Dendritic cell treated with granulocyte-macrophage colony-stimulating factor and Interleukin-4, amounts not matched to agents 40 ng/mL and 50 ng/mL, for 4 days (primary cell): ENCODE measurements around the gene SEC16A.
A peak's percentile ranks its signal among the peaks of the same experiment; 100 is the strongest.

ENCODE experiments used
- H3K27ac Mint-ChIP-seq: one replicate; pipeline ENCODE4 v1.8.0; 2022; ENCODE audit warnings: mild to moderate bottlenecking, mixed read lengths
- H3K27me3 Mint-ChIP-seq: one replicate; pipeline ENCODE4 v1.8.0; 2022; ENCODE audit warnings: mild to moderate bottlenecking, mixed read lengths
- H3K36me3 Mint-ChIP-seq: one replicate; pipeline ENCODE4 v1.8.0; 2022; ENCODE audit warnings: low read depth, mixed read lengths
- H3K4me1 Mint-ChIP-seq: one replicate; pipeline ENCODE4 v1.8.0; 2022; ENCODE audit warnings: low read depth, mixed read lengths
- H3K4me3 Mint-ChIP-seq: one replicate; pipeline ENCODE4 v1.8.0; 2022; ENCODE audit warnings: mild to moderate bottlenecking, moderate library complexity, mixed read lengths
- H3K9me3 Mint-ChIP-seq: one replicate; pipeline ENCODE4 v1.8.0; 2022; ENCODE audit warnings: mixed read lengths
- intact Hi-C: fragments of 100-400 bp; cut with micrococcal nuclease; formaldehyde crosslinking; loops from one replicate; pipeline ENCODE4 v1.15.0; 2022

Gene SEC16A, protein sequence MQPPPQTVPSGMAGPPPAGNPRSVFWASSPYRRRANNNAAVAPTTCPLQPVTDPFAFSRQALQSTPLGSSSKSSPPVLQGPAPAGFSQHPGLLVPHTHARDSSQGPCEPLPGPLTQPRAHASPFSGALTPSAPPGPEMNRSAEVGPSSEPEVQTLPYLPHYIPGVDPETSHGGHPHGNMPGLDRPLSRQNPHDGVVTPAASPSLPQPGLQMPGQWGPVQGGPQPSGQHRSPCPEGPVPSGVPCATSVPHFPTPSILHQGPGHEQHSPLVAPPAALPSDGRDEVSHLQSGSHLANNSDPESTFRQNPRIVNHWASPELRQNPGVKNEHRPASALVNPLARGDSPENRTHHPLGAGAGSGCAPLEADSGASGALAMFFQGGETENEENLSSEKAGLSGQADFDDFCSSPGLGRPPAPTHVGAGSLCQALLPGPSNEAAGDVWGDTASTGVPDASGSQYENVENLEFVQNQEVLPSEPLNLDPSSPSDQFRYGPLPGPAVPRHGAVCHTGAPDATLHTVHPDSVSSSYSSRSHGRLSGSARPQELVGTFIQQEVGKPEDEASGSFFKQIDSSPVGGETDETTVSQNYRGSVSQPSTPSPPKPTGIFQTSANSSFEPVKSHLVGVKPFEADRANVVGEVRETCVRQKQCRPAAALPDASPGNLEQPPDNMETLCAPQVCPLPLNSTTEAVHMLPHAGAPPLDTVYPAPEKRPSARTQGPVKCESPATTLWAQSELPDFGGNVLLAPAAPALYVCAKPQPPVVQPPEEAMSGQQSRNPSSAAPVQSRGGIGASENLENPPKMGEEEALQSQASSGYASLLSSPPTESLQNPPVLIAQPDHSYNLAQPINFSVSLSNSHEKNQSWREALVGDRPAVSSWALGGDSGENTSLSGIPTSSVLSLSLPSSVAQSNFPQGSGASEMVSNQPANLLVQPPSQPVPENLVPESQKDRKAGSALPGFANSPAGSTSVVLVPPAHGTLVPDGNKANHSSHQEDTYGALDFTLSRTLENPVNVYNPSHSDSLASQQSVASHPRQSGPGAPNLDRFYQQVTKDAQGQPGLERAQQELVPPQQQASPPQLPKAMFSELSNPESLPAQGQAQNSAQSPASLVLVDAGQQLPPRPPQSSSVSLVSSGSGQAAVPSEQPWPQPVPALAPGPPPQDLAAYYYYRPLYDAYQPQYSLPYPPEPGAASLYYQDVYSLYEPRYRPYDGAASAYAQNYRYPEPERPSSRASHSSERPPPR (N-terminal part only)

GRCh38 chr9:136482793-136483588 lies at the start of gene SEC16A:
Gene SEC16A (minus strand): TSS chr9:136483040. CDS start chr9:136477615, 5,425 bp downstream.
- H3K27me3 Mint-ChIP-seq: peaks cover 20% of the 10 kb centered on the region
- no peaks in the 10 kb centered on the region for H3K9me3 Mint-ChIP-seq
- intact Hi-C loops: loop anchor here (10.0 kb wide), 1 partner anchor 78 kb away; the partner anchor contains the start of gene SNAPC4
- H3K4me3 Mint-ChIP-seq: peak within 1 kb of the TSS; percentile 98
- H3K4me1 Mint-ChIP-seq: peaks cover 35% of the 10 kb centered on the region
- H3K27ac Mint-ChIP-seq: peak within 1 kb of the TSS; percentile 99
- H3K36me3 Mint-ChIP-seq: peaks cover 35% of the 10 kb centered on the region

- peaks cover 63% of the 10 kb centered on the region for H3K36me3 Mint-ChIP-seq
- peak overlapping the region; percentile 49 for H3K4me3 Mint-ChIP-seq
- no peaks in the 10 kb centered on the region for H3K9me3 Mint-ChIP-seq
- peak overlapping the region; percentile 75 for H3K27ac Mint-ChIP-seq
- peaks cover 19% of the 10 kb centered on the region for H3K27me3 Mint-ChIP-seq
- intact Hi-C loops: loop anchor here (5.0 kb wide), 2 partner anchors 45 to 85 kb away; no protein-coding TSS in a partner anchor
- peaks cover 80% of the 10 kb centered on the region for H3K4me1 Mint-ChIP-seq
Measured at GRCh38 chr9:136531904-136532798, 49.3 kb upstream of the SEC16A start.

DNA sequence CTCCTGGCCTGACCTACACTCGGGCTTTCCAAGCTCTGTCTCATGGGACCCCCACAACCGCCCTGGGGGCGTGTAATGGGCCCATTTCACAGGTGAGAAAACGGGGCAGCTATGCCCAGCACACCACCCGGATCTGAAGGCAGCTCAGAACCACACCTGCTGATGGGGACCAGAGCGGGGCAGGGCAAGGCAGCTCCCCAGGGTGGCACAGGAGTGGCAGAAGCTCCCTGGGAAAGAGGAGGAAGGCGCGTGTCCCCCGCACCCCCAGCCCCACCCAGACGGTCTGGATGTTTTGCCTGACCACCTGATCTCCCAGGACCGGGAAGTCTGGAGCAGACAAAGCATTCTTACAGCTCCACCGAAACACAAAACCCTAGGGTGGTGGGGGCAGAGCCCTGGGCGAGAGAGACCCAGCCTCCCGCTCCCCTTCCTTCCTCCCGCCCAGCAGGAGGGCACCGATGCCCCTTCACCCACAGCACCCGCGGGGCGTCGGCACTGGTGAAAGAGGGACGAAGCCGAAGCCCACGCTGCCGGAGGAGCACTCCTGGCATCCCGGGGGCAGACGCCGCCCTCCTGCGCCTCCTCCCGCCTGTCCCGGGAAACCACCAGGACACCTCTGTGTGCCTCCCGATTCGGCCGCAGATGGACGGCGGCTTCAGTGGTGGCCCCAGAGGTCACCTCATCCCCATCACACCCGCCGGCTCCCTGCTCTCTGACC lies 48.5 kb upstream of the SEC16A start:
- peaks cover 64% of the 10 kb centered on the region for H3K36me3 Mint-ChIP-seq
- H3K27ac Mint-ChIP-seq: peak overlapping the region; percentile 75
- no peak overlapping the region for H3K4me3 Mint-ChIP-seq
- peaks cover 87% of the 10 kb centered on the region for H3K4me1 Mint-ChIP-seq
- no peaks in the 10 kb centered on the region for H3K9me3 Mint-ChIP-seq
- H3K27me3 Mint-ChIP-seq: peaks cover 19% of the 10 kb centered on the region
- intact Hi-C loops: loop anchor here (5.0 kb wide), 2 partner anchors 44 to 86 kb away; no protein-coding TSS in a partner anchor

DNA sequence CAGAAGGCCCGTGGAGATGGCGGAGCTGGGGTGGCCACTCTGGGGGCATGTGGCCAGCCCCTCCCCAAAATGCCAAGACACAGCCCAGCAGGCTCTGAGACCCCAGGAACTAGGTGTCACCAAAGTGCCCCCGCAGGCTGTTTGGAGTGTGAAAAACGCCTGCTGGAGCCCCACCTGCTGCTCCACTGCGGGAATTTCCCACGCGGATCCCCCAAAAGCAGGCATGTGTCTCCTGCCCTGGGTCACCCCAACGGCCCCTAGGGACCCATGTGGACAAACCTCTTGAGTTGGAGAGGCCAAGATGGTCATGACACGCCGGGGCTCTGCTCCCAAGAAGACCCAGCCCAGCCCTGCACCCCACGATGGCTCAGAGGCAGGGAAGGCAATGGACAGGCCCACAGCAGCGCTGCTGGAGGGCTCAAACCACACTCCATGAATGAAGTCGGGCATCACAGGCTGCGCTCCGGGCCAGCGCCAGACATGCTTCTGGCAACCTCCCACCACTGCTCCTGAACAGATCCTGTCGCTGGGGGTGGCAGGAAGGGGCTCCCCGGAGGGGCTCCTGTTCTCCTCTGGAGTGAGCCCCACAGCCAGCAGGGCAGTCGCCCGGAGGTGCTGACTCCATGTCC lies 47.7 kb upstream of the SEC16A start:
- intact Hi-C loops: loop anchor here (5.0 kb wide), 2 partner anchors 43 to 87 kb away; no protein-coding TSS in a partner anchor
- peak overlapping the region; percentile 75 for H3K27ac Mint-ChIP-seq
- no peaks in the 10 kb centered on the region for H3K9me3 Mint-ChIP-seq
- H3K4me1 Mint-ChIP-seq: peaks cover 89% of the 10 kb centered on the region
- no peak overlapping the region for H3K4me3 Mint-ChIP-seq
- H3K27me3 Mint-ChIP-seq: peaks cover 19% of the 10 kb centered on the region
- H3K36me3 Mint-ChIP-seq: peaks cover 67% of the 10 kb centered on the region

DNA sequence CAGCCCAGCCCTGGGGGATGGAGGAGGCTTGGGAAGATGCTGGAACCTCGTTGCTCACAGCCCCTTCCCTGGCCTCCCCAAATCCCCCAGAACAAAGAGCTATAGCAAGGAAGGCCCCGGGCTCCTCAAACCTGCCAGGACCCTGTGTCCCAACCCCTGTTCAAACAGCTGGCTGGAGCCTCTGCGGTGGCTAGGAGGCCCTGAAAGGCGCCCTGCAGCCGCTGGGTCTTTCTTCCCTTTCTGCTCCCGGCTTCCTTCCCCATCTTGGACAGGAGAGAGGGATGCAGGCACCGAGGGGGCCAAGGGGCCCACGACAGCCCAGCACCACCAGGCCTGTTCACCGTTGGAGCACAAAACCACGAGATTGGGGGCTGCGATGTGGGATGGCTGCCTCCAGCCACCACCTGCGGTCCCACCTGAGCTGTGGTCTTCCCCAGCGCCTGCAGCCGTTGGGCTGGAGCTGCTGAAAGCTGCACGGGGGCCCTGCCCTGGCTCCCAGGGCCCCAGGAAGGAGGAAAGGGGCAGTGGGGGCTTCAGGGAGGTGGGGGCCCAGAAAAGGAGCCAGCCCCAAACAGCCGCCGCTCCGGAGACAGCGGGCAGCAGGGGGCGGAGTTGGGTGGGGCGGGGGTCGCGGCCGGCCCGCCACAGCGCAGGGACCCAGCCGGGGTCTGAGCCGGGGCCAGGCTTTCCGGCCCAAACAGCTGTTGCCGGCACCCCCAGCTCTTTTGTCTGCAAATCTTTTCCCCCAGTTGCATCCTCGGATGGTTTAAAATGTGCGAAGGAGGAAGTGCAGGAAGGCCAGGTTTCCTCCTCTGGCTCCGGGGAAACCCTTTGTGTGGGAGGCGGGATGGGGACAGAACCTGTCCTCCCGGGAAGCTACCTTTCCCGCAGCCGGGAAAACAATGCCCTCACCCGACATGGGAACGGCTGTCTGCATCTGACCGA lies 46.9 kb upstream of the SEC16A start:
- intact Hi-C loops: loop anchor here (5.0 kb wide), 2 partner anchors 42 to 88 kb away; no protein-coding TSS in a partner anchor
- peaks cover 75% of the 10 kb centered on the region for H3K36me3 Mint-ChIP-seq
- peaks cover 92% of the 10 kb centered on the region for H3K4me1 Mint-ChIP-seq
- no peak overlapping the region for H3K27ac Mint-ChIP-seq
- H3K27me3 Mint-ChIP-seq: peaks cover 19% of the 10 kb centered on the region
- no peaks in the 10 kb centered on the region for H3K9me3 Mint-ChIP-seq
- H3K4me3 Mint-ChIP-seq: peak overlapping the region; percentile 13

- peak overlapping the region; percentile 20 for H3K4me3 Mint-ChIP-seq
- no peak overlapping the region for H3K27ac Mint-ChIP-seq
- H3K9me3 Mint-ChIP-seq: no peaks in the 10 kb centered on the region
- peaks cover 72% of the 10 kb centered on the region for H3K36me3 Mint-ChIP-seq
- peaks cover 19% of the 10 kb centered on the region for H3K27me3 Mint-ChIP-seq
- intact Hi-C loops: no loop called here
- H3K4me1 Mint-ChIP-seq: peaks cover 90% of the 10 kb centered on the region
Measured at GRCh38 chr9:136528716-136529341, 46.0 kb upstream of the SEC16A start.

- peaks cover 72% of the 10 kb centered on the region for H3K36me3 Mint-ChIP-seq
- H3K4me3 Mint-ChIP-seq: no peak overlapping the region
- H3K4me1 Mint-ChIP-seq: peaks cover 90% of the 10 kb centered on the region
- no peak overlapping the region for H3K27ac Mint-ChIP-seq
- H3K9me3 Mint-ChIP-seq: no peaks in the 10 kb centered on the region
- peaks cover 19% of the 10 kb centered on the region for H3K27me3 Mint-ChIP-seq
- intact Hi-C loops: no loop called here
Measured at GRCh38 chr9:136527721-136528710, 45.2 kb upstream of the SEC16A start.

- Mint-ChIP-seq H3K9me3 (no peaks in the 10 kb centered on the region), H3K4me3 (no peak overlapping the region), H3K27me3 (peaks cover 14% of the 10 kb centered on the region), H3K36me3 (peaks cover 72% of the 10 kb centered on the region), H3K27ac (no peak overlapping the region), H3K4me1 (peaks cover 90% of the 10 kb centered on the region)
- intact Hi-C loops: no loop called here
Measured at GRCh38 chr9:136527131-136527530, 44.3 kb upstream of the SEC16A start.

- no peak overlapping the region for H3K4me3 Mint-ChIP-seq
Measured at GRCh38 chr9:136526625-136527066, 43.8 kb upstream of the SEC16A start.

More at GRCh38 chr9:136526625-136527066, 43.8 kb upstream of the SEC16A start:
- Mint-ChIP-seq H3K36me3 (peaks cover 74% of the 10 kb centered on the region), H3K4me1 (peaks cover 90% of the 10 kb centered on the region), H3K27ac (no peak overlapping the region), H3K9me3 (no peaks in the 10 kb centered on the region), H3K27me3 (peaks cover 9% of the 10 kb centered on the region)
- intact Hi-C loops: no loop called here
